HL-60 (cell line): Measurements from ENCODE around the gene ACAD10.

Experiments used
- DNase-seq, 2 experiments: peaks; one replicate each; pipeline ENCODE4 v3.0.0-alpha.2; 2010 to 2020; ENCODE audit warnings: low read depth in 1 of 2, low spot score in 1 of 2
- H3K27ac ChIP-seq: fragments of 250-450 bp; sonication (Bioruptor Pico); replicated peaks from 2 replicates; pipeline ENCODE4 v1.5.1; 2020; ENCODE audit warnings: mild to moderate bottlenecking, moderate library complexity
- H3K27me3 ChIP-seq: fragments of 250-450 bp; sonication (Bioruptor Pico); 2 replicates; pipeline ENCODE4 v1.5.1; 2021; ENCODE audit warnings: mild to moderate bottlenecking, moderate library complexity; ENCODE audit not compliant: insufficient read depth, poor library complexity, severe bottlenecking
- H3K4me3 ChIP-seq: replicated peaks from 2 replicates; pipeline ENCODE4 v1.5.1; 2011; ENCODE audit warnings: mild to moderate bottlenecking, control low read depth, low read length; ENCODE audit not compliant: insufficient read depth
- CTCF ChIP-seq: IDR thresholded peaks from one replicate; pipeline ENCODE4 v1.5.1; 2011; ENCODE audit warnings: low read length, control low read depth, inconsistent platforms; ENCODE audit not compliant: insufficient read depth
- GABPA ChIP-seq: IDR thresholded peaks from 2 replicates; pipeline ENCODE4 v1.6.1; 2012; ENCODE audit warnings: low read depth
- POLR2AphosphoS5 ChIP-seq: IDR thresholded peaks from 2 replicates; pipeline ENCODE4 v1.6.1; 2012; ENCODE audit warnings: low read depth
- REST ChIP-seq: IDR thresholded peaks from 2 replicates; pipeline ENCODE4 v1.6.1; 2012; ENCODE audit warnings: low read depth; ENCODE audit not compliant: insufficient replicate concordance
- SPI1 ChIP-seq: IDR thresholded peaks from 2 replicates; pipeline ENCODE4 v1.6.1; 2012; ENCODE audit warnings: low read depth, mild to moderate bottlenecking, borderline replicate concordance

The ACAD10 gene

GRCh38 chr12:111776836-111777344, 91.0 kb downstream of the ACAD10 start:
- Histone ChIP-seq H3K27ac (peak overlapping the region; percentile 93), H3K27me3 (no peaks in the 10 kb centered on the region), H3K4me3 (no peak overlapping the region)
- DNase-seq: no peak
- TF ChIP-seq REST: no peak
- TF ChIP-seq POLR2AphosphoS5: no peak
- no peak for TF ChIP-seq CTCF
- TF ChIP-seq SPI1: no peak
- no peak for TF ChIP-seq GABPA

- Histone ChIP-seq H3K27ac (peak overlapping the region; percentile 93), H3K27me3 (no peaks in the 10 kb centered on the region), H3K4me3 (no peak overlapping the region)
- TF ChIP-seq SPI1: peak; percentile 71
- TF ChIP-seq CTCF: no peak
- TF ChIP-seq GABPA: no peak
- TF ChIP-seq POLR2AphosphoS5: no peak
- no peak for TF ChIP-seq REST
- peak in 1 of 2 experiments; percentile 47 for DNase-seq
These were observed 91.6 kb downstream of the ACAD10 start for GRCh38 chr12:111777345-111778045.

- no peak for TF ChIP-seq REST
- TF ChIP-seq GABPA: no peak
- no peak for TF ChIP-seq POLR2AphosphoS5
- no peak for TF ChIP-seq CTCF
- no peak for TF ChIP-seq SPI1
- no peaks in the 10 kb centered on the region for H3K27me3 ChIP-seq
- H3K27ac ChIP-seq: no peak overlapping the region
- no peak overlapping the region for H3K4me3 ChIP-seq
- no peak for DNase-seq
These were observed 94.3 kb downstream of the ACAD10 start for GRCh38 chr12:111780166-111780565.
